Measurements from ENCODE around the gene RNU6-9.

GRCh38 chr19:887072-887471 lies 6.2 kb upstream of the RNU6-9 start:
- TF ChIP-seq JAZF1 (CRISPR knock-in tag; IDR thresholded peaks at IDR 0.05) (no peak), CTCF (IDR thresholded peaks at IDR 0.05) (no peak), ZNF263 (CRISPR knock-in tag; IDR thresholded peaks at IDR 0.05; ENCODE audit: low read depth) (no peak), MLX (CRISPR knock-in tag; IDR thresholded peaks at IDR 0.05) (no peak), MAX (CRISPR knock-in tag; IDR thresholded peaks at IDR 0.05) (no peak)

All from WTC11 (cell line).